ENCODE measurements around the gene ERP27. TPM values are rescaled to one million over a fixed set of nuclear protein-coding genes. Genes with fewer than 3 reads are reported as not detected.

Gene ERP27
- total and polyA plus RNA-seq, 2 of the 8 experiments (the other 6 are each of a cell fraction or from before 2014, with no cell fraction given) = not detected

GRCh38 chr12:14942196-14942931, 4.0 kb upstream of the ERP27 start:
- no peak overlapping the region for H2BK12ac ChIP-seq (ENCODE audit: low read depth, low read length)
- no peak overlapping the region for H3K23ac ChIP-seq (ENCODE audit: insufficient read length)
- POLR2A ChIA-PET (ENCODE audit: partially characterized antibody) = no interaction called here
- no peak overlapping the region for H2BK5ac ChIP-seq (ENCODE audit: low read depth, low read length)
- FAIRE-seq = no peak
- H2BK120ac ChIP-seq (replicated peaks; ENCODE audit: low read depth, low read length) = no peak overlapping the region
- CTCF ChIA-PET (ENCODE audit: partially characterized antibody) = no interaction called here
- H4K91ac ChIP-seq (replicated peaks; ENCODE audit: insufficient read length, low read length) = no peak overlapping the region
- no peak overlapping the region for H3K14ac ChIP-seq (ENCODE audit: insufficient read length)
- H2AFZ ChIP-seq (ENCODE audit: low read length) = no peak overlapping the region
- no peak overlapping the region for H2BK15ac ChIP-seq (ENCODE audit: low read length)
- H3K4me3 ChIP-seq (ENCODE audit: extremely low read depth in 1 of 4, insufficient read depth in 2 of 4, low read depth in 3 of 4, low read length in 4 of 4) = no peak overlapping the region
- TF ChIP-seq CEBPB (IDR thresholded peaks at IDR 0.05; ENCODE audit: low read depth, low read length) = no peak
- no peak overlapping the region for H3K18ac ChIP-seq (ENCODE audit: extremely low read depth, low read length)
- no peaks in the 10 kb centered on the region for H3K79me1 ChIP-seq (ENCODE audit: low read depth, low read length)
- H3K23me2 ChIP-seq (ENCODE audit: low read depth, low read length) = no peaks in the 10 kb centered on the region
- H3K79me2 ChIP-seq (ENCODE audit: control insufficient read depth in 1 of 2, insufficient read depth in 2 of 2, low read length in 2 of 2) = no peaks in the 10 kb centered on the region
- WGBS, 2 experiments (ENCODE audit: extremely low coverage in 1 of 2, insufficient coverage in 1 of 2, insufficient read length in 1 of 2, insufficient replicate concordance in 2 of 2, low coverage in 1 of 2, low lambda C conversion rate in 2 of 2, missing lambda C conversion rate in 1 of 2) = 91% methylated on average over 12 of the region's 12 CpGs; no CpG with 5 or more reads in 1 of the 2 experiments
- no peak overlapping the region for H2BK20ac ChIP-seq (ENCODE audit: low read length)
- H4K5ac ChIP-seq (ENCODE audit: insufficient read length, low read depth, low read length) = no peak overlapping the region
- H3K4me2 ChIP-seq (ENCODE audit: insufficient read depth in 1 of 2, low read depth in 2 of 2, low read length in 2 of 2) = no peak overlapping the region
- no peak overlapping the region for H2AK5ac ChIP-seq (ENCODE audit: low read depth, low read length)
- H3K27ac ChIP-seq (ENCODE audit: low read depth, low read length) = no peak overlapping the region
- no peaks in the 10 kb centered on the region for H3K36me3 ChIP-seq (ENCODE audit: control insufficient read depth in 2 of 4, insufficient read depth in 4 of 4, low read length in 3 of 4)
- no peaks in the 10 kb centered on the region for H3K27me3 ChIP-seq (replicated peaks in 1 of 4; ENCODE audit: control insufficient read depth in 3 of 4, extremely low read depth in 1 of 4, insufficient read depth in 3 of 4, low read length in 3 of 4)
- DNase-seq (ENCODE audit: low read depth in 1 of 2, low spot score in 2 of 2) = no peak
- H3K4me1 ChIP-seq (replicated peaks in 1 of 4; ENCODE audit: control insufficient read depth in 3 of 4, insufficient read depth in 4 of 4, low read length in 3 of 4) = no peaks in the 10 kb centered on the region
- no peaks in the 10 kb centered on the region for H4K20me1 ChIP-seq (replicated peaks in 1 of 2; ENCODE audit: control insufficient read depth in 1 of 2, insufficient read depth in 2 of 2, low read length in 2 of 2)
- no peak overlapping the region for H4K8ac ChIP-seq (ENCODE audit: extremely low read depth, insufficient read depth, low read length)
- no peaks in the 10 kb centered on the region for H3K9me3 ChIP-seq (ENCODE audit: insufficient read depth in 2 of 2, low read depth in 1 of 2, low read length in 1 of 2)
- no peak overlapping the region for H3K56ac ChIP-seq (replicated peaks; ENCODE audit: insufficient read length, low read depth, low read length)
- H3K4ac ChIP-seq (replicated peaks; ENCODE audit: insufficient read length, low read depth, low read length) = no peak overlapping the region
- H3K9ac ChIP-seq (replicated peaks in 1 of 4; ENCODE audit: extremely low read depth in 1 of 4, low read depth in 3 of 4, low read length in 3 of 4) = no peak overlapping the region

Data from H1 (cell line).